HepG2 (cell line): ENCODE results near the gene AFDN. TPM values are rescaled to one million over a fixed set of nuclear protein-coding genes. Genes with fewer than 3 reads are reported as not detected.

Source experiments
- ATAC-seq: fragments of 200-7000 bp; cut with Tn5 transposase; 3 replicates; pipeline ENCODE4 v1.9.1; 2020; ENCODE audit warnings: mild to moderate bottlenecking, moderate library complexity
- BruUV-seq: library from RNA; stranded (reverse); fragments of 400-500 nt; replicated peaks from 2 replicates; lab custom pipeline; 2021; lab: Mats Ljungman, UMichigan
- CTCF ChIA-PET: fragments of 300-600 bp; formaldehyde crosslinking; extraction: SDS; loops from one replicate; lab custom pipeline; 2021; ENCODE audit warnings: low total read pairs, inconsistent platforms, low intra/inter-chr PET ratio; lab: Yijun Ruan, JAX
- POLR2A ChIA-PET: fragments of 350-600 bp; sonication (Branson Sonifier 250); formaldehyde crosslinking; loops from one replicate; lab custom pipeline; 2020; ENCODE audit warnings: antibody characterized with exemption, inconsistent platforms; lab: Yijun Ruan, JAX
- DNase-seq: peaks from one replicate; pipeline ENCODE4 v3.0.0-alpha.2; 2015; ENCODE audit warnings: low spot score
- FAIRE-seq: peaks from 3 replicates; lab custom pipeline; 2011; peaks lifted over from hg19 to GRCh38; lab: Jason Lieb, UNC
- H2AFZ ChIP-seq: one replicate; pipeline ENCODE4 v1.6.1; 2011; ENCODE audit warnings: low read length, inconsistent platforms
- H3K27ac ChIP-seq: fragments of 300-600 bp; 3 replicates; pipeline ENCODE4 v1.8.0; 2011; ENCODE audit warnings: mixed run types, mild to moderate bottlenecking, mixed read lengths, low read length, inconsistent platforms; ENCODE audit not compliant: insufficient read depth; ENCODE audit errors: extremely low read length
- H3K27me3 ChIP-seq, 2 experiments: fragments of 200-600 bp in 1 of 2; 2 replicates in 1 of 2; 3 replicates in 1 of 2; pipeline versions ENCODE4 v1.6.0 to v1.8.0; 2011; ENCODE audit warnings: low read length in 2 of 2, mild to moderate bottlenecking in 2 of 2, moderate library complexity in 2 of 2, inconsistent platforms in 1 of 2; ENCODE audit not compliant: insufficient read depth in 2 of 2, control insufficient read depth in 1 of 2
- H3K36me3 ChIP-seq, 2 experiments: fragments of 200-600 bp in 1 of 2; replicated peaks in 1 of 2; 2 replicates in 1 of 2; 3 replicates in 1 of 2; pipeline versions ENCODE4 v1.5.1 to v1.8.0; 2011; ENCODE audit warnings: low read length in 2 of 2, inconsistent platforms in 1 of 2; ENCODE audit not compliant: insufficient read depth in 2 of 2, control insufficient read depth in 1 of 2
- H3K4me1 ChIP-seq: 2 replicates; pipeline ENCODE4 v1.5.1; 2012; ENCODE audit warnings: low read length, inconsistent platforms; ENCODE audit not compliant: insufficient read depth
- H3K4me2 ChIP-seq: 2 replicates; pipeline ENCODE4 v1.6.0; 2011; ENCODE audit warnings: low read depth, low read length, inconsistent platforms
- H3K4me3 ChIP-seq, 3 experiments: fragments of 200-600 bp in 1 of 3; sonication (generic), shearing (Covaris generic) in 1 of 3; replicated peaks in 1 of 3; 2 replicates each; pipeline ENCODE4 v1.5.1; 2011 to 2016; ENCODE audit warnings: low read length in 3 of 3, inconsistent platforms in 2 of 3, low read depth in 2 of 3, mild to moderate bottlenecking in 2 of 3, control low read depth in 1 of 3, mixed read lengths in 1 of 3; ENCODE audit not compliant: insufficient read depth in 1 of 3
- H3K79me2 ChIP-seq: one replicate; pipeline ENCODE4 v1.6.1; 2011; ENCODE audit warnings: low read length, inconsistent platforms; ENCODE audit not compliant: insufficient read depth
- H3K9ac ChIP-seq: 2 replicates; pipeline ENCODE4 v1.6.0; 2011; ENCODE audit warnings: mild to moderate bottlenecking, low read depth, low read length, inconsistent platforms; ENCODE audit not compliant: insufficient read depth
- H3K9me3 ChIP-seq: 2 replicates; pipeline ENCODE4 v1.5.1; 2012; ENCODE audit warnings: mild to moderate bottlenecking, low read length
- H4K20me1 ChIP-seq: 2 replicates; pipeline ENCODE4 v1.6.0; 2011; ENCODE audit warnings: inconsistent platforms, mild to moderate bottlenecking, low read length, moderate library complexity; ENCODE audit not compliant: insufficient read depth
- CEBPB ChIP-seq: IDR thresholded peaks from 2 replicates; pipeline ENCODE4 v1.6.1; 2011; ENCODE audit warnings: low read depth, low read length, improper control_type of control experiment, borderline replicate concordance
- HDAC2 ChIP-seq: sonication (generic); formaldehyde crosslinking; IDR thresholded peaks from 2 replicates; pipeline ENCODE4 v1.4.0; 2020; ENCODE audit warnings: missing genetic modification reagents
- SAFB2 ChIP-seq: sonication (generic); formaldehyde crosslinking; IDR thresholded peaks from 2 replicates; pipeline ENCODE4 v1.5.1; 2020; ENCODE audit warnings: missing genetic modification reagents, low read depth, mild to moderate bottlenecking, borderline replicate concordance
- ZNF652 ChIP-seq: IDR thresholded peaks from 2 replicates; pipeline ENCODE4 v1.6.1; 2016; ENCODE audit warnings: low read depth, borderline replicate concordance
- ZNF777 ChIP-seq: sonication (generic); formaldehyde crosslinking; IDR thresholded peaks from 2 replicates; pipeline ENCODE4 v1.4.0; 2020; ENCODE audit warnings: missing genetic modification reagents
- WGBS: methylation state at CpG from one replicate; pipeline ENCODE4 v1.1.6; 2017; ENCODE audit warnings: low lambda C conversion rate; 5-methylcytosine and 5-hydroxymethylcytosine counted together
- in situ Hi-C: cut with HindIII; loops from 2 replicates; pipeline ENCODE4 v1.10.0; 2017; ENCODE audit warnings: low pct_unique_long_range_greater_than_20kb; ENCODE audit not compliant: extremely low pct_ligation_motif_present
- intact Hi-C: fragments of 100-400 bp; cut with micrococcal nuclease; formaldehyde crosslinking; loops from one replicate; pipeline ENCODE4 v1.10.0; 2022; ENCODE audit not compliant: unreplicated experiment
- polyA plus RNA-seq, 8 experiments: library from polyadenylated mRNA; depleted of rRNA in 3 of 8; stranded (reverse) in 7 of 8; unstranded in 1 of 8; fragments of >200 nt; fragmentation: Illumina TruSeq in 4 of 8; extraction: Trizol in 4 of 8; gene quantifications; 2 replicates each; pipeline versions ENCODE4 v1.2.1 to v1.2.3, GENCODE V29; 2011 to 2016; ENCODE audit warnings: low read depth in 4 of 8, missing spikeins in 1 of 8, mixed read lengths in 1 of 8; ENCODE audit not compliant: insufficient read depth in 1 of 8
- total RNA-seq, 5 experiments: library from RNA; depleted of rRNA; stranded (reverse); fragments of >200 nt; fragmentation: Illumina TruSeq; extraction: Trizol; gene quantifications; 2 replicates each; pipeline ENCODE4 v1.2.3, GENCODE V29; 2016; ENCODE audit warnings: low read depth in 1 of 5
- TF ChIP-seq, protein P1 (sequence below): IDR thresholded peaks from 2 replicates; pipeline ENCODE4 v1.6.1; 2012; ENCODE audit warnings: low read depth, low read length, improper control_type of control experiment

The AFDN gene
- total and polyA plus RNA-seq, 2 of the 13 experiments (the other 11 are each of a cell fraction or from before 2014, with no cell fraction given): 136 to 151 TPM

DNA sequence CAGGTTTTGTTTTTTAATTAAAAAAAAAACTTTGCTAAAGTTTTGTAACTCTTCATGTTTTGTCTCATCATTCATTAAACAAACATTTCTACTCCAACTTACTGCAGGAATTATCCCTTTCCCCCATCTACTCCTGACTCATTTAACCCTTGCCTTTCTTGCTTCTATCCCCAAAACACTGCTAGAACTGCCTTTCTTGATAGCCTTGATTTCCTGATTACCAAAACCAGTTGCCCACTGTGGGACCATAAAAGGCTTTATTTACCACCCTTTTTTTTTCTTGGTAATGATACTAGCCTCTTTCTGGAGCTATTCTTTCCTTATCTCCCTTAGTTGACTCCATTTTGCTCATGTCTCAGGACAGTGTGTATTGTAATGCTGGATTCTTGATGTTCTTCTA is 15.3 kb downstream of the AFDN start:
- BruUV-seq: no TSS peak

DNA sequence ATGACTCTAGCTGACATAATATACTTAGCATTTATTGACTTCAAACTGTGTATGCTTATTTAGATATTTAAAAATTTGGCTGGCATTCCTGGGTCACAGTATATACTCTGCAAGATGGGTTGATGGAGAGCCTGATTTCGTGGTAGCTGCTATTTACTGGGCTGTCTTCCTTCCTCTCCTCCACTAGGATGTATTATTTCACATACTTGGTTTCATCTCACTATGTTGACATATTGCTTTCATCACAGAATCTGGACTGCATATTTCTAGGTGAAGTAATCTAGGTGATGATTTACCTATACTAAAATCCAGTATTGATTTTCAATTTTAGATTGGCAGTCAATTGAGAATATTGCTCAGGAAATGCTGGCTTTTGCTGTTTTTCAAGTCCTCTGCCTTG is 15.7 kb downstream of the AFDN start:
- intact Hi-C loops: no loop called here
- no peak overlapping the region for H3K27ac ChIP-seq
- H3K9me3 ChIP-seq: no peaks in the 10 kb centered on the region
- no peak overlapping the region for H3K4me2 ChIP-seq
- no peak overlapping the region for H2AFZ ChIP-seq
- in situ Hi-C loops: no loop called here
- ChIA-PET CTCF (no interaction called here), POLR2A (no interaction called here)
- no peak overlapping the region for H3K4me3 ChIP-seq
- FAIRE-seq (no peak), ATAC-seq (0 out of 3 replicates have a peak, but pooled peaks have one; percentile 17), DNase-seq (no peak)
- TF ChIP-seq CEBPB (peak; percentile 66; the same call in 1 of the 2 replicates), HDAC2 (no peak), ZNF777 (CRISPR knock-in tag) (no peak)
- TF ChIP-seq, protein P1, sequence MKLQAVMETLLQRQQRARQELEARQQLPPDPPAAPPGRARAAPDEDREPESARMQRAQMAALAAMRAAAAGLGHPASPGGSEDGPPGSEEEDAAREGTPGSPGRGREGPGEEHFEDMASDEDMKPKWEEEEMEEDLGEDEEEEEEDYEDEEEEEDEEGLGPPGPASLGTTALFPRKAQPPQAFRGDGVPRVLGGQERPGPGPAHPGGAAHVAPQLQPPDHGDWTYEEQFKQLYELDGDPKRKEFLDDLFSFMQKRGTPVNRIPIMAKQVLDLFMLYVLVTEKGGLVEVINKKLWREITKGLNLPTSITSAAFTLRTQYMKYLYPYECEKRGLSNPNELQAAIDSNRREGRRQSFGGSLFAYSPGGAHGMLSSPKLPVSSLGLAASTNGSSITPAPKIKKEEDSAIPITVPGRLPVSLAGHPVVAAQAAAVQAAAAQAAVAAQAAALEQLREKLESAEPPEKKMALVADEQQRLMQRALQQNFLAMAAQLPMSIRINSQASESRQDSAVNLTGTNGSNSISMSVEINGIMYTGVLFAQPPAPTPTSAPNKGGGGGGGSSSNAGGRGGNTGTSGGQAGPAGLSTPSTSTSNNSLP: peak; percentile 51; the same call in 1 of the 2 replicates
- no peak overlapping the region for H3K9ac ChIP-seq
- peaks cover 100% of the 10 kb centered on the region for H3K79me2 ChIP-seq
- peaks cover 63% of the 10 kb centered on the region for H3K4me1 ChIP-seq
- BruUV-seq: no TSS peak
- H3K27me3 ChIP-seq: no peaks in the 10 kb centered on the region
- peaks cover 0 to 2% of the 10 kb centered on the region in 2 experiments; a peak in 2 of 5 replicates for H3K36me3 ChIP-seq
- H4K20me1 ChIP-seq: peaks cover 83% of the 10 kb centered on the region
- WGBS: 71% methylated on average over 1 of the region's 1 CpG

More for the DNA sequence above, 15.3 kb downstream of the AFDN start:
- Histone ChIP-seq H3K4me1 (peaks cover 58% of the 10 kb centered on the region), H3K36me3 (peaks cover 0 to 2% of the 10 kb centered on the region in 2 experiments; a peak in 2 of 5 replicates), H3K4me3 (no peak overlapping the region), H4K20me1 (peaks cover 82% of the 10 kb centered on the region), H3K4me2 (no peak overlapping the region), H3K9ac (no peak overlapping the region), H3K9me3 (no peaks in the 10 kb centered on the region), H3K27ac (no peak overlapping the region), H3K27me3 (no peaks in the 10 kb centered on the region), H2AFZ (no peak overlapping the region), H3K79me2 (peaks cover 100% of the 10 kb centered on the region)
- CTCF ChIA-PET: no interaction called here
- POLR2A ChIA-PET: no interaction called here
- intact Hi-C loops: no loop called here
- no peak for TF ChIP-seq SAFB2
- peak; percentile 75 for TF ChIP-seq ZNF652 (CRISPR knock-in tag)
- in situ Hi-C loops: no loop called here
- ATAC-seq (no peak), DNase-seq (no peak), FAIRE-seq (no peak)
